ENCODE results near the gene REXO1.

The REXO1 gene

GRCh38 chr19:1845125-1845515 is 3.2 kb downstream of the REXO1 start:
- Histone ChIP-seq H2AFZ (no peak overlapping the region), H3K27ac (no peak overlapping the region), H3K4me1 (peaks cover 16% of the 10 kb centered on the region), H3K79me2 (peaks cover 75% of the 10 kb centered on the region), H3K36me3 (ENCODE audit: control insufficient read depth, insufficient read depth, low read length) (no peaks in the 10 kb centered on the region), H3K9me3 (ENCODE audit: control insufficient read depth, low read length) (no peaks in the 10 kb centered on the region), H3K9ac (no peak overlapping the region), H3K27me3 (ENCODE audit: control insufficient read depth, insufficient read depth, low read length) (no peaks in the 10 kb centered on the region), H3K4me3 (ENCODE audit: low read depth, low read length) (no peak overlapping the region), H3K4me2 (ENCODE audit: low read length) (no peak overlapping the region)
- no peak for TF ChIP-seq CTCF (IDR thresholded peaks at IDR 0.05)

DNA sequence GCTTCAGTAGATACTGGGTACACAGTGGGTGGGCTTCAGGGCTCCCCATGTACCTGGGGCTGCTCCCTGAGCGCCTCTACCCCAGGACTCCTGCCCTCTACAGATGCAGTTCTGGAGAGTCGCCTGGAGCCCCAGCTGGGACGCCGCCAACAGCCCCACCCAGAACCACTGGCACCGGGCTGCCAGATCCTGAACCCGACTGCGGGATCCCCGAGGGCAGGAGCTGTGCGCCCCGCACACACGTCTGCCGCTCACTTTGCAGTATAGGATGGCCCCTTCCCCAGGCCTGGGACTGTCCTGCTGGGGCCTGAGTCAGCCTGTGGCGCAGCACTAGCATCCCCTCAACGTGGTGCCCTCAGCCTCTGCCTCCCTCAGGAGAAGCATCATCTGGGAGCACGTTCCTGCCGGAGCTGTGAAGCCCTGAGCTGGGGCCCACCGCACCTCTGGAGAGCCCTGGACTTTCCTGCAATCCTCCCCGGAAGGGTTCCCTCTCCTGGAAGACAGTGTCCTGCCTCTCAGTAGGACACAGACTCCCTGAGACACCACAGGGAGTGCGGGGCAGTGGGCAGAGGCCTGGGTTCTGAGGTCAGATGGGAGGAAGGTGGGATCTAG is 3.7 kb downstream of the REXO1 start:
- Histone ChIP-seq H3K27ac (no peak overlapping the region), H3K27me3 (ENCODE audit: control insufficient read depth, insufficient read depth, low read length) (no peaks in the 10 kb centered on the region), H3K79me2 (peaks cover 78% of the 10 kb centered on the region), H3K9me3 (ENCODE audit: control insufficient read depth, low read length) (no peaks in the 10 kb centered on the region), H3K4me1 (peaks cover 16% of the 10 kb centered on the region), H3K4me2 (ENCODE audit: low read length) (no peak overlapping the region), H3K36me3 (ENCODE audit: control insufficient read depth, insufficient read depth, low read length) (no peaks in the 10 kb centered on the region), H2AFZ (no peak overlapping the region), H3K9ac (no peak overlapping the region), H3K4me3 (ENCODE audit: low read depth, low read length) (no peak overlapping the region)
- no peak for TF ChIP-seq CTCF (IDR thresholded peaks at IDR 0.05)

- H3K9ac ChIP-seq = no peak overlapping the region
- H3K4me3 ChIP-seq (ENCODE audit: low read depth, low read length) = no peak overlapping the region
- TF ChIP-seq CTCF (IDR thresholded peaks at IDR 0.05) = no peak
- no peak overlapping the region for H3K4me2 ChIP-seq (ENCODE audit: low read length)
- H3K36me3 ChIP-seq (ENCODE audit: control insufficient read depth, insufficient read depth, low read length) = no peaks in the 10 kb centered on the region
- peaks cover 79% of the 10 kb centered on the region for H3K79me2 ChIP-seq
- peaks cover 16% of the 10 kb centered on the region for H3K4me1 ChIP-seq
- H3K9me3 ChIP-seq (ENCODE audit: control insufficient read depth, low read length) = no peaks in the 10 kb centered on the region
- no peak overlapping the region for H2AFZ ChIP-seq
- H3K27me3 ChIP-seq (ENCODE audit: control insufficient read depth, insufficient read depth, low read length) = no peaks in the 10 kb centered on the region
- H3K27ac ChIP-seq = no peak overlapping the region
Observed at GRCh38 chr19:1843646-1844394, 4.5 kb downstream of the REXO1 start.

DNA sequence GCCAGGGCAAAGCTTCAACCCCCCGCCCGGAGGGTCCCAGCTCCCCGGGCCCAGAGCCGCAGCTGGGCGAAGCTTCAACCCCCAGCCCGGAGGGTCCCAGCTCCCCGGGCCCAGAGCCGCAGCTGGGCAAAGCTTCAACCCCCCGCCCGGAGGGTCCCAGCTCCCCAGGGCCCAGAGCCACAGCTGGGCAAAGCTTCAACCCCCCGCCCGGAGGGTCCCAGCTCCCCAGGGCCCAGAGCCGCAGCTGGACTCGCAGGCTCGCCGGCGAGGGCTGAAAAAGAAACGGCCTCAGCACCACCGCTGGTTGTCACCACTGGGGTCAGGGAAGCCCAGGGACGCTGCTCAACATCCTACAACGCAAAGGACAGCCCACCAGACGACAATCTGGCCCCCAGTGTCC is 5.2 kb downstream of the REXO1 start:
- no peak overlapping the region for H3K27ac ChIP-seq
- no peak overlapping the region for H3K4me3 ChIP-seq (ENCODE audit: low read depth, low read length)
- H3K4me2 ChIP-seq (ENCODE audit: low read length) = no peak overlapping the region
- peaks cover 86% of the 10 kb centered on the region for H3K79me2 ChIP-seq
- H3K9ac ChIP-seq = no peak overlapping the region
- H3K9me3 ChIP-seq (ENCODE audit: control insufficient read depth, low read length) = no peaks in the 10 kb centered on the region
- no peak overlapping the region for H2AFZ ChIP-seq
- H3K27me3 ChIP-seq (ENCODE audit: control insufficient read depth, insufficient read depth, low read length) = no peaks in the 10 kb centered on the region
- TF ChIP-seq CTCF (IDR thresholded peaks at IDR 0.05) = no peak
- peaks cover 16% of the 10 kb centered on the region for H3K4me1 ChIP-seq
- H3K36me3 ChIP-seq (ENCODE audit: control insufficient read depth, insufficient read depth, low read length) = no peaks in the 10 kb centered on the region
